Activated CD8-positive, alpha-beta memory T cell treated with anti-CD3 and anti-CD28 coated beads for 1 hour (primary cell): ENCODE data around the gene SDHC.
"Not testable (repeated sequence)": the region's sequence is repeated elsewhere in the genome, so short reads cannot be mapped to it uniquely, and the experiment has no call there.

Experiments used
- DNase-seq, 2 donors: peaks; one replicate each; pipeline ENCODE4 v3.0.0-alpha.2; 2020; ENCODE audit warnings: low read depth in 1 of 2; ENCODE audit errors: extremely low read depth in 1 of 2

The SDHC gene

GRCh38 chr1:161309868-161310267 is 4.3 kb upstream of the SDHC start, which contains the start of gene MPZ:
TSS of gene MPZ (minus strand) at chr1:161309968. CDS start at chr1:161309905, 63 bp downstream.
- DNase-seq = no peak

GRCh38 chr1:161311595-161312181 is 2.5 kb upstream of the SDHC start:
- DNase-seq = no peak

- no peak for DNase-seq
Measured at GRCh38 chr1:161313554-161314200, 504 bp upstream of the SDHC start.

DNA sequence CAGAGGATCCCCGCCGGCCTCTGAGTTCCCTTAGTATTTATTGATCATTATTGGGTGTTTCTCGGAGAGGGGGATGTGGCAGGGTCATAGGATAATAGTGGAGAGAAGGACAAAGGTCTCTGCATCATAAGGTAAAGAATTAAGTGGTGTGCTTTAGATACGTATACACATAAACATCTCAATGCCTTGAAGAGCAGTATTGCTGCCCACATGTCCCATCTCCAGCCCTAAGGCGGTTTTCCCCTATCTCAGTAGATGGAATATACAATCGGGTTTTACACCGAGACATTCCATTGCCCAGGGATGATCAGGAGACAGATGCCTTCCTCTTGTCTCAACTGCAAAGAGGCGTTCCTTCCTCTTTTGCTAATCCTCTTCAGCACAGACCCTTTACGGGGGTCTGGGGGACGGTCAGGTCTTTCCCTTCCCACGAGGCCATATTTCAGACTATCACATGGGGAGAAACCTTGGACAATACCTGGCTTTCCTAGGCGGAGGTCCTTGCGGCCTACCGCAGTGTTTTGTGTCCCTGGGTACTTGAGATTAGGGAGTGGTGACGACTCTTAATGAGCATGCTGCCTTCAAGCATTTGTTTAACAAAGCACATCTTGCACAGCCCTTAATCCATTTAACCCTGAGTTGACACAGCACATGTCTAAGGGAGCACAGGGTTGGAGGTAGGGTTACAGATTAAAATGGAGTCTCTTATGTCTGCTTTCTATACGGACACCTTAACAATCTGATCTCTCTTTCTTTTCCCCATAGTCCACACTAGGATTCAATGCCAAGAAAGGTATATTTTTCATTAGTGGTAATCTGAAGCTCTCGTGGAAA is 1.9 kb downstream of the SDHC start:
- not testable (repeated sequence) for DNase-seq

DNA sequence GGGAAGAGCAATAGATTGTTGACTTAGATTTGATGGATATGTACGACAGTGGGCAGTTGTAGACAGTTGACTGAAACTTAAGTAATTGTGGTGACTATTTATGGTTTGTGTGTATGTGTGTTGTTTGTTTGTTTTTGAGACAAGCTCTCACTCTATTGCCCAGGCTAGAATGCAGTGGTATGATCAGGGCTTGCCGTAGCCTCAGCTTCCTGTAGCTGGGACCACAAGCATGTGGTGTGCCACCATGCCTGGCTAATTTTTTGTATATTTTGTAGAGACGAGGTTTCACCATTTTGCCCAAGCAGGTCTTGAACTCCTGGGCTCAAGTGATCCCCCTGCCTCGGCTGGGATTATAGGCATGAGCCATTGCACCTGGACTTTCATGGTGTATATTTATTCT is 9.8 kb downstream of the SDHC start:
- DNase-seq = no peak

GRCh38 chr1:161330346-161330745 is 16.2 kb downstream of the SDHC start:
- no peak for DNase-seq

DNA sequence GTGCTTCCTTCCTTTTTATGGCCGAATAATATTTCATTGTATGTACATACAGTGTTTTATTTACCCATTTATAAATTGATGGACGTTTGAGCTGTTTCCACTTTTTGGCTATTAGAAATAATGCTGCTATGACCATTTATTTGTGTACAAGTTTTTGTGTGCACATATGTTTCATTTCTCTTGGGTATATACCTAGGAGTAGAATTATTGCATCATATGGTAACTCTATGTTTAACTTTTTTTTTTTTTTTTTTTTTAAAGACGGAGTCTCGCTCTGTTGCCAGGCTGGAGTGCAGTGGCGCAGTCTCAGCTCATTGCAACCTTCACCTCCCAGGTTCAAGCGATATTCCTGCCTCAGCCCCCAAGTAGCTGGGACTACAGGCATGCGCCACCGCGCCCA is 19.0 kb downstream of the SDHC start:
- no peak for DNase-seq

DNA sequence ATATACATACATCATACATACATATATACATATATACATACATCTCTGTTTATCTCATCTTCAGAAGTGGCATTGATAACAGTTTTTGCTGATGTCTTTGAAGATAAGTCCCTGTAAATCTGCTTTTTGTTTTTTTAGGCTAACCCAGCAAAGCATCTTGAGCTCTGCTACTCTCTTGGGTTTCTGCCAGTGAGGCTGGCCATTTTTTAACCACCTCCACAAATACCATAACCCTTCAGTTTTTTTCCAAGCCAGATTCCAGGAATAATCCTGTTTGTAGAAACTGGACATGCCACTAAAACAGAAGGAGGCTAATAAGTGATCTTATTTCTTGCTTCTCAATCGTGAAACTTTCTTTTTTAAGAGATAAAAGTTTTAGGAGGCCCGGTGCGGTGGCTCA is 21.6 kb downstream of the SDHC start:
- no peak for DNase-seq

DNA sequence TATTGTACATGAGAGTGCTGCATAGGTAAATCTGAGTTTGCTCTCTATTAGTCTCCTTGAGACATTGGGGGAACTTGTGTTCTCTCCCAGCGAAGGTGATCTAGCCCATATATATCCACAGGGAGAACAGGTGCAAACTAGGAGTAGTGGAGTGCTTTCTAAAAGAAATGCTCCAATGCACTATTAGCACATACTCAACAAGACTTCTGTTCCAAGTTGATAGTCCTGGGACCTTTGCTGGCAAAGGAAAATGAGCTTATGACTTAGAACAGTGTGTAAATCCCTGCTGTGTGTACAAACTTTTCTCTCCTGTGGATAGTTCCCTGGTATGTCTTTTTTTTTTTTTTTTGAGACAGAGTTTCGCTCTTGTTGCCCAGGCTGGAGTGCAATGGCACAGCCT is 28.0 kb downstream of the SDHC start:
- DNase-seq = no peak

- no peak for DNase-seq
Measured at GRCh38 chr1:161342821-161343220, 28.6 kb downstream of the SDHC start.

DNA sequence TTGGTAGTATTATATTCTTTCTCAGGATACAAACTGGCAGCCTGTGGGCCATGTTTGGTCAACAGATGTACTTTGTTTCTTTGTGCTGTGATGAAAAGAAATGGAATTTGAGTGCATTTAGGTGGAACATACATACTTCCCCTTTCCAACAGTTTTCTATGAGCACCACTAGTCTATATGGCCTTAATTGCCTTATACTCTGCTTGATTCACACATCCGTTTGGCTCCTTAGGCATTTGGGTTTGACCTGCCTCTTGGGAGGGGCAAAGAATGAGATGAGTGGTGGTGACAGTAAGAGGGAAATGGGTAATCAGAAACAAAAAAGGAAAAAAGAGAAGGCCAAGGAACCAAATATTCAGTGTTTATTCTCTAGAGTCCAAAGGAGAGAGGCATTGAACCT is 36.5 kb downstream of the SDHC start:
- no peak for DNase-seq

- no peak for DNase-seq
Measured at GRCh38 chr1:161351482-161351881, 37.3 kb downstream of the SDHC start.

DNA sequence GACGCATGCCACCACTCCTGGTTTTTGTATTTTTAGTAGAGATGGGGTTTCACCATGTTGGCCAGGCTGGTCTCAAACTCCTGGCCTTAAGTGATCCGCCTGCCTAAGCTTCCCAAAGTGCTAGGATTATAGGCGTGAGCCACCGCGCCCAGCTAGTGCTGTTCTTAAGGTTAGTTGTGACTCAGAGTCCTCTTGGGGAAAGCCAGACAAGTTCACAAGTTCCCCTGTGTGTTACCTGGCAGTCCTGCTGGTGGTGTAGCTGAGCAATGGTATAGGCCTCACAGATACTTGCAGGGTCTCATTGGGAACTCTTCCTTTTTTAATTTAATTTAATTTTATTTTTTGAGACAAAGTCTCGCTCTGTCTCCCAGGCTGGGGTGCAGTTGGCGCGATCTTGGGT is 42.9 kb downstream of the SDHC start:
- no peak for DNase-seq

GRCh38 chr1:161359291-161359690 is 45.1 kb downstream of the SDHC start:
- no peak for DNase-seq

GRCh38 chr1:161364332-161364731 is 50.2 kb downstream of the SDHC start:
- no peak for DNase-seq

DNA sequence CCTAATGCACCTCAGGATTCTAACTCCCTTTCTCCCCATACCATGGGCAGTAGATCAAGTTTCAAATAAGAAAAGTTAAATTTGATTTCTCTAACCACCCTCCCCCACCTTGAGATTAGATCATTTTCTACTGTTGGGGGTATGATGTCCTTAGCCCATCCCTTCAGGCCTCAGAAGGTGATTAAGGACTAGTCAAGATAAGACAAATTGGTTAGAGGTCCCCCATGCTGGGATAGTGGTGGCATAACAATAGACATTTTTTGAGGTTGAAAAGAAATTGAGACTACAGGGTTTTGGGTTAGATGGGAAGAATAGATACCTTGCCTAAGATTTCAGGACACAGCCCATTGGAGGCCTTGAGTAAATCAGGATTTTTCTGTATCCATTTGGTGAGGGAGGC is 51.0 kb downstream of the SDHC start:
- DNase-seq = no peak

GRCh38 chr1:161367684-161368400 is 53.7 kb downstream of the SDHC start, which contains the start of gene CFAP126:
TSS of gene CFAP126 (minus strand) at chr1:161367876. CDS start at chr1:161367868, 8 bp downstream.
- DNase-seq = no peak

- no peak for DNase-seq
Measured at GRCh38 chr1:161373442-161373841, 59.3 kb downstream of the SDHC start.

DNA sequence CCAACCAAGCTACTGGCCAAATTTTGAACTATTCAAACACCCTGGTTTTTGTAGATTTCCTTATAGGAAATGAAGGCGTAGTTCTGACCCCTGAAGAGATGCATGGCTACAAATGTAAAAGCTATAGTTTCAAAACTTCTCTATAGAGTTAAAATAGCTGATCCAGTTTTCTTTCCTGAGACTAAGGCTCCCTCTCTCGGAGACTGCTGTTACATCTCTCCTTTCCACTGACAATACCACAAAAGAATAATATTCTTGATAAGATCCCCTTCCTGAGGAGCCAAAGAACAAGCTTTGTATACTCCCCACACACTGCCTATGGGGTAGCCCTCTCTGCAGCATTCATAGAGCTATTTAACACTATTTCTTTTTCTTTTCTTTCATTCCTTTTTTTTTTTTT is 60.2 kb downstream of the SDHC start:
- DNase-seq = no peak

GRCh38 chr1:161378014-161378413 is 63.8 kb downstream of the SDHC start:
- no peak for DNase-seq

DNA sequence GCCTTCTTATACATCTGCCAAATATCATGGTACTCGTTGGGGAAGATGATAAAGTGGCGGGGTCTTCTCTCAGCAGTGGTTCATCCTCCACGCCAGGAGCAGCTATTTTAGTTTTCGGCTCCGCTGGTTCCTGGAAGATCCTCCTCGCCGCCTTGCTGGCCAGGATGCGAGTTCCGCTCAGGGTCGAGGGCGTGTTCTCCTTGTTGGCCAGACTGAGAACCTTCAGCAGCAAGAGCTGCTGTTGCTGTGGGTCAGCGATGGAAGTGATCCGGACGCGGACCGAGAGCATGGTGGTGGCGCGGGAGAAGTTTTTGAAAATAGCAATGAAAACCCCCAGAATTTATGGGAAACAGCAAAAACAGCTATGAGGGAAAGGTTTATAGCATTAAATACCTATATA is 64.9 kb downstream of the SDHC start:
- no peak for DNase-seq
